Lung (tissue), 12 donors: ENCODE data around the gene DOCK1. TPM values are rescaled to one million over a fixed set of nuclear protein-coding genes. Genes with fewer than 3 reads are reported as not detected.

Experiments
- ATAC-seq: fragments of 200-7000 bp; cut with Tn5 transposase; one replicate; pipeline ENCODE4 v1.9.1; 2020; ENCODE audit warnings: moderate number of reproducible peaks; ENCODE audit not compliant: insufficient read depth, low FRiP score
- DNase-seq, 3 donors: peaks; one replicate each; pipeline ENCODE4 v3.0.0-alpha.2; 2013 to 2017
- H3K27ac ChIP-seq, 2 donors: one replicate each; pipeline ENCODE4 v1.5.1; 2013; ENCODE audit warnings: mild to moderate bottlenecking in 2 of 2, moderate library complexity in 2 of 2, control low read depth in 1 of 2, inconsistent platforms in 1 of 2, low read depth in 1 of 2, low read length in 1 of 2
- H3K27me3 ChIP-seq, 3 donors: one replicate each; pipeline ENCODE4 v1.5.1; 2013; ENCODE audit warnings: low read length in 2 of 3; ENCODE audit not compliant: control insufficient read depth in 3 of 3, insufficient read depth in 3 of 3
- H3K36me3 ChIP-seq, 4 donors: one replicate each; pipeline ENCODE4 v1.5.1; 2013; ENCODE audit warnings: low read length in 4 of 4, mild to moderate bottlenecking in 1 of 4, moderate library complexity in 1 of 4; ENCODE audit not compliant: control insufficient read depth in 4 of 4, insufficient read depth in 4 of 4
- H3K4me1 ChIP-seq, 5 donors: one replicate each; pipeline ENCODE4 v1.5.1; 2013; ENCODE audit warnings: low read length in 5 of 5, mild to moderate bottlenecking in 2 of 5, moderate library complexity in 1 of 5; ENCODE audit not compliant: control insufficient read depth in 5 of 5, insufficient read depth in 5 of 5
- H3K4me3 ChIP-seq: one replicate; pipeline ENCODE4 v1.5.1; 2013; ENCODE audit warnings: mild to moderate bottlenecking, control low read depth, moderate library complexity
- H3K9ac ChIP-seq, 2 donors: one replicate each; pipeline ENCODE4 v1.5.1; 2013; ENCODE audit warnings: low read length in 2 of 2, control low read depth in 1 of 2; ENCODE audit not compliant: insufficient read depth in 1 of 2
- H3K9me3 ChIP-seq, 4 donors: one replicate each; pipeline ENCODE4 v1.5.1; 2013; ENCODE audit warnings: low read length in 3 of 4, mild to moderate bottlenecking in 1 of 4, moderate library complexity in 1 of 4; ENCODE audit not compliant: control insufficient read depth in 4 of 4, insufficient read depth in 3 of 4
- CTCF ChIP-seq: IDR thresholded peaks from 2 replicates; pipeline ENCODE4 v1.5.1; 2012; ENCODE audit warnings: mild to moderate bottlenecking; ENCODE audit errors: control extremely low read depth, extremely low read depth
- WGBS, 2 donors: extraction: QIAGEN DNeasy Blood & Tissue Kit; methylation state at CpG; one replicate each; pipeline ENCODE4 v1.1.7; 2013; 5-methylcytosine and 5-hydroxymethylcytosine counted together
- polyA plus RNA-seq, 2 donors: library from polyadenylated mRNA; stranded (reverse); fragments of 200-250 nt; gene quantifications; one replicate each; pipeline ENCODE4 v1.2.1, GENCODE V29; 2013
- total RNA-seq, 2 donors: library from RNA; depleted of rRNA in 1 of 2; stranded (reverse); fragments of >200 nt in 1 of 2; gene quantifications; one replicate each; pipeline ENCODE4 v1.2.1, GENCODE V29; 2014 to 2021
- donor health status: control.
- donor health status: control.
- donor health status: Bipolar disorder and iron deficiency.
- donor health status: healthy.
- donor health status: DM: yes; HTN: yes; CAD: no.

DOCK1 gene
- total and polyA plus RNA-seq, 4 donors: 11.2 to 102 (median 30.5) TPM

- no peak for TF ChIP-seq CTCF
These were observed 386.1 kb downstream of the DOCK1 start for GRCh38 chr10:127291329-127291728.

GRCh38 chr10:127292888-127293287 is 387.7 kb downstream of the DOCK1 start:
- H3K36me3 ChIP-seq: peaks cover 0 to 6% (median 0%) of the 10 kb centered on the region in 4 donors
- DNase-seq: no peak
- H3K4me3 ChIP-seq: no peak overlapping the region
- H3K27ac ChIP-seq: no peak overlapping the region
- peaks cover 0 to 8% (median under 1%) of the 10 kb centered on the region in 4 donors for H3K9me3 ChIP-seq
- no peaks in the 10 kb centered on the region for H3K4me1 ChIP-seq
- no peak for ATAC-seq
- no peak overlapping the region for H3K9ac ChIP-seq
- no peak for TF ChIP-seq CTCF
- H3K27me3 ChIP-seq: no peaks in the 10 kb centered on the region
- WGBS, 2 donors: 96% methylated on average over 4 of the region's 4 CpGs

More at GRCh38 chr10:127291329-127291728, 386.1 kb downstream of the DOCK1 start:
- H3K36me3 ChIP-seq: peaks cover 0 to 6% (median 0%) of the 10 kb centered on the region in 4 donors
- 87 to 94% methylated on average over 8 of the region's 8 CpGs for WGBS, 2 donors
- H3K27ac ChIP-seq: no peak overlapping the region
- no peaks in the 10 kb centered on the region for H3K27me3 ChIP-seq
- DNase-seq (no peak), ATAC-seq (no peak)
- no peak overlapping the region for H3K4me3 ChIP-seq
- no peaks in the 10 kb centered on the region for H3K4me1 ChIP-seq
- H3K9ac ChIP-seq: no peak overlapping the region
- peaks cover 0 to 17% (median under 1%) of the 10 kb centered on the region in 4 donors for H3K9me3 ChIP-seq

GRCh38 chr10:127293640-127294039 is 388.4 kb downstream of the DOCK1 start:
- H3K27ac ChIP-seq: no peak overlapping the region
- H3K27me3 ChIP-seq: no peaks in the 10 kb centered on the region
- 62 to 77% methylated on average over 8 of the region's 8 CpGs for WGBS, 2 donors
- H3K9me3 ChIP-seq: peaks cover 0 to 2% (median under 1%) of the 10 kb centered on the region in 4 donors
- peaks cover 0 to 6% (median 0%) of the 10 kb centered on the region in 4 donors for H3K36me3 ChIP-seq
- TF ChIP-seq CTCF: no peak
- ATAC-seq: no peak
- no peak overlapping the region for H3K4me3 ChIP-seq
- no peak for DNase-seq
- no peaks in the 10 kb centered on the region for H3K4me1 ChIP-seq
- H3K9ac ChIP-seq: no peak overlapping the region

- peaks cover 0 to 7% (median 0%) of the 10 kb centered on the region in 5 donors for H3K4me1 ChIP-seq
- TF ChIP-seq CTCF: no peak
- ATAC-seq (no peak), DNase-seq (no peak)
- no peaks in the 10 kb centered on the region for H3K9me3 ChIP-seq
- H3K36me3 ChIP-seq: no peaks in the 10 kb centered on the region
- no peak overlapping the region for H3K27ac ChIP-seq
- no peak overlapping the region for H3K9ac ChIP-seq
- no peak overlapping the region for H3K4me3 ChIP-seq
- 94 to 95% methylated on average over 6 of the region's 6 CpGs for WGBS, 2 donors
- no peaks in the 10 kb centered on the region for H3K27me3 ChIP-seq
These were observed 391.5 kb downstream of the DOCK1 start for GRCh38 chr10:127296696-127297095.
